Measurements from ENCODE around the gene ESR1. TPM values are rescaled to one million over a fixed set of nuclear protein-coding genes. Genes with fewer than 3 reads are reported as not detected.

ESR1 gene
- total RNA-seq, 1 donor from 2014 or later: 0.05 TPM

GRCh38 chr6:152119831-152120230 lies 312.3 kb downstream of the ESR1 start:
- H3K4me1 Mint-ChIP-seq (ENCODE audit: low read depth, unreplicated experiment): no peaks in the 10 kb centered on the region
- H3K4me3 ChIP-seq (ENCODE audit: insufficient read depth, low read depth, low read length): no peak overlapping the region
- no peak for DNase-seq (ENCODE audit: low read depth)
- H3K9me3 ChIP-seq (ENCODE audit: insufficient read depth, low read depth, low read length): no peaks in the 10 kb centered on the region
- no peaks in the 10 kb centered on the region for H3K4me1 ChIP-seq (ENCODE audit: insufficient read depth, low read length)
- no peak overlapping the region for H3K4me3 Mint-ChIP-seq (ENCODE audit: unreplicated experiment)
- peaks cover 2% of the 10 kb centered on the region for H3K9me3 Mint-ChIP-seq (ENCODE audit: unreplicated experiment)
- no peak overlapping the region for H3K27ac ChIP-seq (ENCODE audit: low read depth, low read length)
- no peak overlapping the region for H3K27ac Mint-ChIP-seq (ENCODE audit: unreplicated experiment)
- peaks cover 25% of the 10 kb centered on the region for H3K36me3 Mint-ChIP-seq (ENCODE audit: low read depth, unreplicated experiment)
- no peaks in the 10 kb centered on the region for H3K27me3 Mint-ChIP-seq (ENCODE audit: low read depth, unreplicated experiment)
- H3K27me3 ChIP-seq (ENCODE audit: insufficient read depth, low read length): no peaks in the 10 kb centered on the region
- H3K79me2 ChIP-seq (ENCODE audit: insufficient read depth, low read length): no peaks in the 10 kb centered on the region
- H3K9ac ChIP-seq (ENCODE audit: low read length): no peak overlapping the region
- H3K4me2 ChIP-seq (ENCODE audit: low read length): no peak overlapping the region
- no peak for TF ChIP-seq CTCF (IDR thresholded peaks at IDR 0.05; ENCODE audit: insufficient read depth, low read depth, low read length)
- TF ChIP-seq EZH2 (IDR thresholded peaks at IDR 0.05; ENCODE audit: insufficient read depth, low read length): no peak
- FAIRE-seq: no peak
- no peak overlapping the region for H2AFZ ChIP-seq (ENCODE audit: low read depth, low read length)
- H3K36me3 ChIP-seq (ENCODE audit: insufficient read depth, low read length): peaks cover 19% of the 10 kb centered on the region
- no peaks in the 10 kb centered on the region for H4K20me1 ChIP-seq (ENCODE audit: insufficient read depth, low read length)

GRCh38 chr6:152121910-152122309 lies 314.4 kb downstream of the ESR1 start:
- no peaks in the 10 kb centered on the region for H3K4me1 ChIP-seq (ENCODE audit: insufficient read depth, low read length)
- H2AFZ ChIP-seq (ENCODE audit: low read depth, low read length): no peak overlapping the region
- H3K27me3 ChIP-seq (ENCODE audit: insufficient read depth, low read length): no peaks in the 10 kb centered on the region
- FAIRE-seq: no peak
- H3K9me3 Mint-ChIP-seq (ENCODE audit: unreplicated experiment): peaks cover 2% of the 10 kb centered on the region
- TF ChIP-seq EZH2 (IDR thresholded peaks at IDR 0.05; ENCODE audit: insufficient read depth, low read length) (no peak), CTCF (IDR thresholded peaks at IDR 0.05; ENCODE audit: insufficient read depth, low read depth, low read length) (no peak)
- H3K27ac Mint-ChIP-seq (ENCODE audit: unreplicated experiment): no peak overlapping the region
- no peak overlapping the region for H3K27ac ChIP-seq (ENCODE audit: low read depth, low read length)
- H3K27me3 Mint-ChIP-seq (ENCODE audit: low read depth, unreplicated experiment): no peaks in the 10 kb centered on the region
- no peak overlapping the region for H3K4me2 ChIP-seq (ENCODE audit: low read length)
- no peak overlapping the region for H3K4me3 Mint-ChIP-seq (ENCODE audit: unreplicated experiment)
- H3K9me3 ChIP-seq (ENCODE audit: insufficient read depth, low read depth, low read length): no peaks in the 10 kb centered on the region
- H3K36me3 Mint-ChIP-seq (ENCODE audit: low read depth, unreplicated experiment): peaks cover 25% of the 10 kb centered on the region
- H4K20me1 ChIP-seq (ENCODE audit: insufficient read depth, low read length): no peaks in the 10 kb centered on the region
- H3K4me3 ChIP-seq (ENCODE audit: insufficient read depth, low read depth, low read length): no peak overlapping the region
- H3K79me2 ChIP-seq (ENCODE audit: insufficient read depth, low read length): no peaks in the 10 kb centered on the region
- no peaks in the 10 kb centered on the region for H3K4me1 Mint-ChIP-seq (ENCODE audit: low read depth, unreplicated experiment)
- H3K36me3 ChIP-seq (ENCODE audit: insufficient read depth, low read length): peaks cover 19% of the 10 kb centered on the region
- DNase-seq (ENCODE audit: low read depth): no peak
- H3K9ac ChIP-seq (ENCODE audit: low read length): no peak overlapping the region

GRCh38 chr6:152122434-152122833 lies 315.0 kb downstream of the ESR1 start:
- DNase-seq (ENCODE audit: low read depth) (no peak), FAIRE-seq (no peak)
- H3K27me3 Mint-ChIP-seq (ENCODE audit: low read depth, unreplicated experiment): no peaks in the 10 kb centered on the region
- no peak for TF ChIP-seq CTCF (IDR thresholded peaks at IDR 0.05; ENCODE audit: insufficient read depth, low read depth, low read length)
- no peak for TF ChIP-seq EZH2 (IDR thresholded peaks at IDR 0.05; ENCODE audit: insufficient read depth, low read length)
- no peaks in the 10 kb centered on the region for H4K20me1 ChIP-seq (ENCODE audit: insufficient read depth, low read length)
- no peaks in the 10 kb centered on the region for H3K27me3 ChIP-seq (ENCODE audit: insufficient read depth, low read length)
- H3K4me1 Mint-ChIP-seq (ENCODE audit: low read depth, unreplicated experiment): no peaks in the 10 kb centered on the region
- peaks cover 26% of the 10 kb centered on the region for H3K36me3 Mint-ChIP-seq (ENCODE audit: low read depth, unreplicated experiment)
- no peak overlapping the region for H3K9ac ChIP-seq (ENCODE audit: low read length)
- peaks cover 19% of the 10 kb centered on the region for H3K36me3 ChIP-seq (ENCODE audit: insufficient read depth, low read length)
- no peaks in the 10 kb centered on the region for H3K4me1 ChIP-seq (ENCODE audit: insufficient read depth, low read length)
- H3K27ac ChIP-seq (ENCODE audit: low read depth, low read length): no peak overlapping the region
- H3K27ac Mint-ChIP-seq (ENCODE audit: unreplicated experiment): no peak overlapping the region
- no peak overlapping the region for H3K4me2 ChIP-seq (ENCODE audit: low read length)
- no peaks in the 10 kb centered on the region for H3K9me3 ChIP-seq (ENCODE audit: insufficient read depth, low read depth, low read length)
- H3K79me2 ChIP-seq (ENCODE audit: insufficient read depth, low read length): no peaks in the 10 kb centered on the region
- no peak overlapping the region for H3K4me3 Mint-ChIP-seq (ENCODE audit: unreplicated experiment)
- no peak overlapping the region for H3K4me3 ChIP-seq (ENCODE audit: insufficient read depth, low read depth, low read length)
- no peak overlapping the region for H2AFZ ChIP-seq (ENCODE audit: low read depth, low read length)
- peaks cover 2% of the 10 kb centered on the region for H3K9me3 Mint-ChIP-seq (ENCODE audit: unreplicated experiment)
